Measurements from ENCODE around the gene PRPF31.
A peak's percentile ranks its signal among the peaks of the same experiment; 100 is the strongest.
"Not testable (repeated sequence)": the region's sequence is repeated elsewhere in the genome, so short reads cannot be mapped to it uniquely, and the experiment has no call there.

PRPF31 gene

DNA sequence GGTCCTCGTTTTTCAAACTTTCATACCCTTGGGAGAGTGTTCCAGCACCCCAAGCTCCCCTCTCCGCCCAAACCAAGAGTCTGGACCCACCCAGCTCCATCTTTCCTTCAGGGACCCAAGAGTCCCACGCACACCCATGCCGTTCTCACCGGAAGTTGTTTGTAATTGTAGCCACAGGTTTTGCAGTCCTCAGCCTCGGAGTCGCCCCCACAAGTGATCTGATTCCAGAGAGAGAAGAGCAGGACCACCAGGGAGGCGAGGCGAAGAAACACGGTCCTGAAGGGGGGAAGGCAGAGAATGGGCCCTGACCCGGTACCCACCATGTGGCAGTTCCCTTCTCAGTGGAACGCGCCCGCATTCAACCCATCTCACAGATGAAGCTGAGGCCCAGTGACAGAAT, 47.3 kb downstream of the PRPF31 start:
- DNase-seq: no peak

DNA sequence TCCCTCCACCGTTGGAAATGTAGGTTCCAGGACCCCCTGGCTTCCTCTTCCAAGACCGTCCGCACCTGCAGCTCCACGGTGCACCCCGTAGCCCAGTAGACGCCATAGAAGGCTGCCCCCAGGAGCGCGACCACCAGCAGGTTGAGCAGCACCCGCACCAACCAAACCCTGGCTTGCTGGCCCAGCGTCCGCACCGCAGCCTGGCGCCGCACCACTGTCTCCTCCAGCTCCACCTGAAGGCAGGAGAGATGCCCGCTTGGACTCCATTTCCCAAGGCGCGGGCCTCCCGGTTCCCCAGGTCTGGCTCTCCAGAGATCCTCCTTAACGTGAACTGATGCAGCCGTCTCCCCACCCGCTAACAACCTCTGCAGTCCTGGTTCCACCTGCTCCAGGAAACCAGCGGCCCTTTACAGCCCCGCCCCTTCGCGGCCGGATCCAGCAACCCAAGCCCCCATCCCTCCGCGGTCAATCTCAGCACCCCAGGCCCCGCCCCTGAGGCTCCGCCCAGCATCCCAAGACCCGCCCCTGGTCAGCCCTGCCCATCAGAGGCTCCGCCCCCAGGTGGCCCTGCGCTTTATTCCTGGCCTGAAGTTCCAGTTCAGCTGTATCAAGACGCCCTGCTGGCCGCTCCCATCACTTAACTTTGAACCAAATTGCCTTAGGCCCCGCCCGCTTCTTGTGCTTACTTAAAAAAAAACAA, 49.0 kb downstream of the PRPF31 start:
- DNase-seq: no peak

DNA sequence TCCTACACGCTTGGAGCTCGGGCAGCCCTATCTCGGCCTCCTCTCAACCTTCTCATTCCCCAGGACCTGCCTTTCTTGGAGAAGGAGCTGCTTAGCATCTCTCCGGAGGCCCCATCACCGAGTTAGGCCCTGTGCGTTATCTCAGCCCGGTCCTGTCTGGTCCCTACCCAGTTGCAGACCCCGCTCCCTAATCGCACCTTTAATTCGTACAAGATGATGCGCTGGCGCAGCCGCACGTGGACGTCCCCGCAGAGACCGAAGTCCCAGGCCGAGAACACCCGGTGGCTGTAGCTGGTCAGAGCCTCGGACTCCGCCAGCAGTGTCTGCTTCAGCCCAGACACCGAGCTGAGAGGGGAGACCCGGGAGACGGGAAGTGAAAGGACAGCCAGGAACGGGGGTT, 49.7 kb downstream of the PRPF31 start:
- DNase-seq: no peak

DNA sequence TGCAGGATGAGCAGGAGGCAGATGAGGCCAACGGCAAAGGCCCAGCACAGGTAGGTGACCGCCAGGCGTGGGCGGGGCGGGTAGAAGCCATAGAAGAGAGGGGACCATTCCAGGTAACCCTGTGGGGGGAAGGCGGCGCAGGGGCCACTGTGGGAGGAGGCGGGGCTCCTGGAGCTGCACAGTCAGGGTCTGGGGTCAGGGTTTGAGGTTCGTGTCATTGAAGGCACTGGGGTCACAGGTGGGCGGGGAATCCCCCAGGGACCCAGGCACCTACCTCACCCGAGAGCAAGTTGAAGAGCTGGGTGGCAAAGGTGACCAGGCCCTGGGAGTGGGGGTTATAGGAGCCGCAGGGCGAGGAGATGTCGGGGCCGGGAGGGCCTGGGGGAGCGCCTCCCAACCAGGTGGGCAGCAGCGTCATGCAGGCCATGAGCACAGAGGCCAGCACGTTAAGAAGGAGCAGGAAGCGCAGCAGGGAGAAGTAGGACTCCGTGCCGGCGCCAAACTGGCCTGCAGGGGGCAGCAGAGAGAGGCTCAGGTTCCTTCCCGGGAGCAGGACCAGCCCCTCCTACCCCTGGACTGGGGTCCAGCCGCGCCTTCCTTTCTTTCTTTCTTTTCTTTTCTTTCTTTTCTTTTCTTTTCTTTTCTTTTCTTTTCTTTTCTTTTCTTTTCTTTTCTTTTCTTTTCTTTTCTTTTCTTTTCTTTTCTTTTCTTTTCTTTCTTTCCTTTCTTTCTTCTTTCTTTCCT, 52.8 kb downstream of the PRPF31 start:
- peak; percentile 14 to 84 (median 54) for DNase-seq

DNA sequence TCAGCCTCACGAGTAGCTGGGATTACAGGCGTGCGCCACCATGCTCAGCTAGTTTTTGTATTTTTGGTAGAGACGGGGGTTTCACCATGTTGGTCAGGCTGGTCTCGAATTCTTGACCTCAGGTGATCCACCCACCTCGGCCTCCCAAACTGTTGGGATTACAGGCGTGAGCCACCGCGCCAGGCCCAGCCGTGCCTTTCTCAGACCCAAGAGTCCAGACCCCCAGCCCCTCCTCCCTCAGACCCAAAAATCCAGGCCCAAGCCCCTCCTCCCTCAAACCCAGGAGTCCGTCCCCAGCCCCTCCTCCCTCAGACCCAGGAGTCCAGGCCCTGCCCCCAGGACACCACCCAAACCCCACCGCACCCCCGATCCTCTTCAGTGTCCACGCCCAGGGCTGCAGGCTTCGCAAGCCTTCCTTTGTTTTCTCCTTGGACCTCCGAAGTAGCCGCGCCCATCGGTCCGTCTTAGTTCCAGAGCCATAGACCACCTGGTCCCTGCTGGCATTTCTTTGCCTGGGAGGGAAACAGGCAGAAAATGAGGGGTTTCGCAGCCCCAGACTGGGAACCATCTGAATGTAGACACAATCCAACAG, 53.7 kb downstream of the PRPF31 start:
- no peak for DNase-seq

DNA sequence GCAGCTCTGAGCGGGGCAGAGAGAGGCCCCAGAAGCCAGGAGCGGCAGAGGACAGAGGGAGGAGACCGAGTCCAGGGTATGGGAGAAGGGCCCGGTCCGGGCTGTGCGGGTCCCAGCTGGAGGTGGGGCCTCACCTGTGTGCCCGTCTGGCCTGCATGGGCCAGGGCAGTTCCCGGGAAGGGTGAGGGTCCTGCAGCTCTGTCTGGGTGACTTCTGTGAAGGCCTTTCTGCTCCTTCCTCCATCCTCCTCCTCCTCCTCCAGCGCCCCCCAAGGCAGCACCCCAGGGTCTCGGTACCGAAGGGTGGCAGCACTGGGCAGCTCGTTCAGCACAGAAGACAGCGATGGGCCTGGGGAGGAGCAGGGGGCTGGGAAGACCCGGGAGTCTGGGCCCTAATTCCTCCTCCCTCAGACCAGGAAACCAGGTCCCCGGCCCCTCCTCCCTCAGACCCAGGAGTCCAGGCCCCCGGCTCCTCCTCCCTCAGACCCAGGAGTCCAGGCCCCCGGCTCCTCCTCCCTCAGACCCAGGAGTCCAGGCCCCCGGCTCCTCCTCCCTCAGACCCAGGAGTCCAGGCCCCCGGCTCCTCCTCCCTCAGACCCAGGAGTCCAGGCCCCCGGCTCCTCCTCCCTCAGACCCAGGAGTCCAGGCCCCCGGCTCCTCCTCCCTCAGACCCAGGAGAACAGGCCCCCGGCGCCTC, 56.3 kb downstream of the PRPF31 start:
- DNase-seq: not testable (repeated sequence)

DNA sequence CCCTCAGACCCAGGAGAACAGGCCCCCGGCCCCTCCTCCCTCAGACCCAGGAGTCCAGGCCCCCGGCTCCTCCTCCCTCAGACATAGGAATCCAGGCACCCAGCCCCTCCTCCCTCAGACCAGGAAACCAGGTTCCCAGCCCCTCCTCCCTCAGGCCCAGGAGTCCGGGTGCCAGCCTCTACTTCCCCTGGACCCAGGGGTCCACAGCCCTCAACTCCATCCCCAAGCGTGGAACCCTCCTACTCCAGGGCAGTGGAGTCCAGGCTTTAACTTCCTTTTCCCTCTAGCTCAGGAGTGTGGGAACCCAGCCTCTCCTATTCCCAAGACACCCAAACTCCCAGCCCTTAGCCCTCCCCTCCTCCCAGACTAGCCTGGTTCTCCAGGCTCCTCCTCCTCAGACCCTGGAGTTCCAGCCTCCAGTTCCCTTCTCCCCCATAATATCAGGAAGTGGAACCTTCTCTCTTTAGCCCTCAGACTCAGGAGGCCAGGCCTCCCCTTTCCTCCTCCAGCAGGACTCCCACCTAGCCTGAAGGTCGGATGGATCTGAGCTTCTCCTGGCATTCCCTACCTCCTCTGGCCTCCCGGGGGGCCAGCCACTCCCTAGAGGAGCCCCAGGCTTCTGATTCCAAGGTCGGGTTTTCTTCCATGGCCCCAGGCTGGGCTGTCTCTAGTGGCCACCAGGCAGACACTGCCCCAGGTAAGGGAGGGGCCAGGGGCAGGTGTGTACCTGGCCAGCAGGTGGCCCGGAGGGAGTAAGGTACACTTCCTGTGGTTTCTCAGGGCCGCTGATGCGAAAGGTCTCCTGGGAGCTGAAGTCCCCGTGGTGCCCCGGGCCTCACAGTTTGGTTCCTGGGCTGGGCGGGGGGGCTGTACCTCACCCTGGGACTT, 57.2 kb downstream of the PRPF31 start, which contains the start of gene TMC4:
TMC4 (minus strand) TSS at position 690 of the 888 bp plus-strand sequence; CDS start at position 647, 43 bp downstream.
- no peak for DNase-seq

DNA sequence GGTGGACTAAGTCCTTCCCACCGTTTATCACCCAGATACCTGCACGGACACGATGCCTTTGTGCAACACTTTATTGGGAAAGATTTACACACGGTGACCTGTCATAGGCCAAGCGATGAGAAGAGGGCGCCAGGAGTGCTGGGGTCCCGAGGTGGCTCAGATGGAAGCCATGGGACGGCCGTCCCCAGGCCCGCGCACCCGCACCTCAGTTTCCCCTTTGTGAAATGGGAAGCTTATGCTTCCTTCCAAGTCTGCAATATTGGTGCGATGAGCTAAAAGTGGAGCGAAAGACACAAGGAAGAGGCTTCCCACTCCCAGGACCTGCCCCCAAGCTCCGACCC, 57.8 kb downstream of the PRPF31 start:
- no peak for DNase-seq

DNA sequence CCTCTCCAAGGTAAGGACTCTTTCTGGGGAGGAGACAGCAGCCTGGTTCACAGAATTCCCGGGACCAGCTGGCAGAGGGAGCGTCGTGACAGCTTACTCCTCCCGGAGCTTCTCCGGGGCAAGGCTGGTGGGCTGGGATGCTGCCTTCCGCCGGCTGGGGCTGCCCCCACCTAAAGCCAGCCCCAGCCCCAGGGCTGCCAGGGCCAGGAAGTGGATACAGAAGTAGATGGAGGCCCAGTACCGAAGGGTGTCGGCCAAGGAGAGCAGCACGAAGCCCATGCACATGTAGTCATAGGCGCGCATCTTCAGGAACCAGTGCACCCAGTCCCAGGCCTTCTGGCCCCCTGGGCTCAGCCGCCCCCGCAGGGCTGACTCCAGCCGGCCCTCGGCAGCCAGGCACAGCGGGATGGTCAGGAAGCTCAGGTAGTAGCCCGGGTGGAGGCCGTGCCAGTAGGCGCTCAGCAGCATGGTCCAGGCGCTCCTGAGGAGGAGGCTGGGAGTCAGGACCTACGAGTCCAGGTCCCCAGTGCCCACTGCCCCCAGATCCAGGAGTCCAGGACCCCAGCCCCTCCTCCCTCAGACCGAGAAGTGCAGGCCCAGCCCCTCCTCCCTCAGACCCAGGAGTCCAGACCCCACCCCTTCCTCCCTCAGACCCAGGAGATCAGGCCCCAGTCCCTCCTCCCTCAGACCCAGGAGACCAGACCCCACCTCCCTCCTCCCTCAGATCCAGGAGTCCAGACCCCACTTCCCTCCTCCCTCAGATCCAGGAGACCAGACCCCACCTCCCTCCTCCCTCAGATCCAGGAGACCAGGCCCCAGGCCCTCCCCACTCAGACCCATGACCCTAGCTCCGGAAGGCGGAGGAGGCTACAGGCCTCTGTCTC, 58.6 kb downstream of the PRPF31 start:
- no peak for DNase-seq

DNA sequence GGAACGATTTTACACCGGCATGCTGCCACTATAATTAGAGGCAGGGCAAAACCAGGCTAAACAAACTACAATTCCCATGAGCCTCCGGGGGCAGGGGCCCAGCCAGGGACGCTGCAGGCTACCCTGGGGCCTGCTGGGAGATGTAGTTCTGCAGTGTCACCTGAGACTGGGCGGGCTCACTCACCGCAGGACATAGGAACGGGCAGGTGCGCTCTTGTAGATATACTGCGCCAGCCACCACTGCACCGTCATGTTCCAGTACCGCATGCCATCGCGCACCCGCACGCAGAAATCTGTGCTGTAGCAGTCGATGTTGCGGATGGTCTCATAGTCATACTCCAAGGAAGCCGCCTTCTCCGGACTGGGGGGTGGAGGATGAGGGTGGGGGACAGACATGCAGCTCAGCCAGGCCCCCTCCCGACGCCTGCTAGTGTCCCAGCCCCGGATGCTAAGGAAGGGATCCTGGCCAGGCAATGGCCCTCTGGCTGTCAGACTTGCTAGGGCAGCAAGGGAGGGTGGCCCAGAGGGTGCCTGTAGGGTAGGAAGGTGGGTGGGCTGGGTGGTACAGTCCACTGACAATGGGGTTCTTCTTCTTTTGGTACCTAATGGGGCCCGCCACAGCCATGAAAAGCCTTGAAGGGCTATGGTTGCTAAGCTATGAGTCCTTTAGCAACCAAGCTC, 63.2 kb downstream of the PRPF31 start:
- peak in 4 of 14 donors; percentile 6 to 40 (median 27) for DNase-seq

DNA sequence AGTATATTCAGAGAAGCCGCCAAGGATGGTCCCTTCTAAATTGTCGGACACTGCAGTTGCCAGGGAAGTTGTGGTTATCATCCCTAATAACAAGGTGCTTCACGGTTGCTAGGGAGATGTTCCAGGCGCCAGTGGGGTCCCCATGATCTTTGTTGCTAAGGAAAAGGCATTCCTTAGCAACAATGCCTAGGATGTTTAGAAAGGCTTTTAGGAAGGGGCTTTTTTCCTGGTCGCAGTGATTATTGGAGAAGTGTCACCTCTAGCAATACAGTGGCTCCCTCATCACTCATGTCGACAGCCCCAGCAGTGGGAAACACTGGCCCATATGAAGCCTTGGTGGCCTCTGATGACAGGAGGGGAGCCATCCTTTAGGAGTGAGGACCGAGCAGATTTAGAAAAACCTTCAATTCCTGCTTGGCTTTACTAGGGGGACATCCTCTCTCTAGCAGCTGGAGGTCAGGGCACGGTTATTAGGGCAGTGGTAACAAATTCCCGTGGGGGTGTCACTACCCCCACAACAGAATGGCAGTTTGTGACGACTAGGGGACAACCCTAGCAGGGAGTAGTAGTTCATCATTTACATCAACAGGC, 63.8 kb downstream of the PRPF31 start:
- no peak for DNase-seq

DNA sequence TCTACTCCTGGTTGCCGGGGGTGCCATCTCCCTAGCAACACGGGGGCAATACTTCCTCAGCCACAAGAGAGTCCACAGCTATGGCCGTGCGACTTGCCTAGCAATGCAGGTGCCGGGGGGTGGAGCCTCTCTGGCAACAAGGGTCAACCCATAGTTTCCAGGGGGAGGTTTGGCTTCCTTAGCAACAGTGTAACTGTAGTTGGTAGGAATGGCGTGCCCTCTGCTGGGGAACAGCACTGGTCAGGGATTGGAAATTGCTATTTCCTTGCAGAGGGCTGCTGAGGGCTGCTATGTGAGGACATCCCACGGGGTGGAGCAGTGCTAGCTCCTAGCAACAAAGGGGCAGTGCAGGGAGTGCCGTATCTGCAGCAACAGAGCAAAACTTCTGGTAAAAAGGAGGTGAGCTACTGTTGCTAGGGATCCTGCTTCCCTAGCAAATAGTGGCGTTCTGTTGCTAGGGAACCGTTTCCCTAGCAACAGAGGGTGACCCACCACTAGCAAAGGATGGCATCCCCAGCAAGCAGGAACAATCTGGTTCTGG, 64.4 kb downstream of the PRPF31 start:
- peak in 4 of 14 donors; percentile 9 to 36 (median 30) for DNase-seq

DNA sequence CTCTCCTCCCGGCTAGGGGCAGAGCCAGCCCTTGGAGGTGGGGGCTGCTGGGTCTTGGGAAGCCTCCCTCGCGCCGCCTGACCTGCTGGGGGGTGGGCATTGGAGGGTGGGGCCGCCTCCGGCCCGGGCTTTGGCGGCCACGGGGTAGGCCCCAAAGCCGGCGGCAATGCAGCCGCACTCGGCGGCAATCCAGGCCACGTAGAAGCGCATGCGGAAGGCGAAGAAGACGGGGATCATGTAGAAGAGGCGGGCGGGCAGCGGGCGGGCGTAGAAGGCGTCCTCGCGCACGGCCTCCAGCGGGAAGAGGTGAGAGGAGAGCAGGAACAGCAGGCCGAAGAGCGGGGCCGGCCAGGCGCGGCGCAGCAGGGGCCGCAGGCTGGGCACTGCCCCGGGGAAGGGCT, 65.1 kb downstream of the PRPF31 start:
- DNase-seq: no peak

Data from C1 segment of cervical spinal cord (tissue), 14 donors.